Stimulated activated CD8-positive, alpha-beta memory T cell treated with anti-CD3 and anti-CD28 coated beads, Interleukin-7, amount 100 ng/mL, for 48 hours (primary cell): ENCODE results near the gene ZNF764.
"Not testable (repeated sequence)": the region's sequence is repeated elsewhere in the genome, so short reads cannot be mapped to it uniquely, and the experiment has no call there.

Experiments used
- DNase-seq, 2 donors: peaks; one replicate each; pipeline ENCODE4 v3.0.0-alpha.2; 2020; ENCODE audit warnings: low read depth in 1 of 2; ENCODE audit errors: extremely low read depth in 1 of 2

Gene ZNF764

DNA sequence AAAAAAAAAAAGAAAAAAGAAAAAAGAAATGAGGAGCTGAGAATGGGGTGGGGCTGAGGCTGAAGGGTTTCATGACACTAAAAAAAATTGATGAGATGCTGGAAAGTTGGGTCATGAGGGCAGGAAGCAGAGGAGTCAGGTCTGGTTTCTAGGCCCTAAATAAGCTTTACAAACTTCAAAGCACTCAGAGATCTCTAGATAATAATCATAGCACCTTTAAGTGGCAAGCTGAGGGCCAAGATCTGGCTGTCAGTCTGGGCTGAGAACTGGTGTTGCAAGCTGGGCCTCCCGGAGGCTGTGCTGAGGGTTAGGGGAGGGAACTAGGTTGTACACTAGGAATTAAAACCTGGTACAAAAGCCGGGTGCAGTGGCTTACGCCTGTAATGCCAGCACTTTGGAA, 6.4 kb downstream of the ZNF764 start:
- peak in 1 of 2 donors; percentile 63 for DNase-seq

GRCh38 chr16:30548416-30549253, 9.5 kb downstream of the ZNF764 start:
- no peak for DNase-seq

DNA sequence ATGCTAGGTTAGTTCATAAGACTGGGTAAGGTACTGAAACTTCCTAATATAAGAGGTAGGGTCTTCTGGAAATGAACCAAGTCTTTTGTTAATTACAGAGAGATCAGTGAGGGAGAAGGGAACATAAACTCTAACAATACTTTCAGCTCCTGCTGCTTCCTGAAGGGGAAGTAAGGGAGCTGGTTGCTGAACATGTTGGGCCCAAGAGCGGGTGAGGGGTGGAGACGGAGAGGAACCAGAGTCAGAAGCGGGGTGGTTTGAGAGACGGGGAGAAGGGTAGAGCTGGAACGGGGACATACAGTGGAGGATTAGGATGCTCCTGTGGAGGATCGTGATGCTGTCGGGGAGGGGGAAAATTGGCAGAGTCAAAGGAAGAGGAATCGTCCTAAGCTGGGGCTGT, 12.1 kb downstream of the ZNF764 start:
- no peak for DNase-seq

- no peak for DNase-seq
Observed at GRCh38 chr16:30543067-30543466, 15.1 kb downstream of the ZNF764 start.

GRCh38 chr16:30541502-30542329, 16.5 kb downstream of the ZNF764 start:
- DNase-seq = no peak

DNA sequence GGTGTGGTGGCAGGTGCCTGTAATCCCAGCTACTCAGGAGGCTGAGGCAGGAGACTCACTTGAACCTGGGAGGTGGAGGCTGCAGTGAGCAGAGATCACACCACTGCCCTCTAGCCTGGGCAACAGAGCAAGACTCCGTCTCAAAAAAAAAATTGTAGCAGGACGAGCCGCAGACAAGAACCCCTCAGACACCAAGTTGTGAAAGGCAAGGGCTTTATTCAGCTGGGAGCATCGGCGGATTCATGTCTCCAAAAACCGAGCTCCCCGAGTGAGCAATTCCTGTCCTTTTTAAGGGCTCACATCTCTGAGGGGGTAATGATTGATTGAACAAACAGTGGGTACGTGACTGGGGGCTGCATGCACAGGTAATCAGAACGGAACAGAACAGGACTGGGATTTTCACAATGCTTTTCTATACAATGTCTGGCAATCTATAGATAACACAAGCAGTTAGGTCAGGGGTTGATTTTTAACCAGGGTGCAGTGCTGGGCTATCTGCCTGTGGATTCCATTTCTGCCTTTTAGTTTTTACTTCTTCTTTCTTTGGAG, 17.2 kb downstream of the ZNF764 start:
- DNase-seq = not testable (repeated sequence)

DNA sequence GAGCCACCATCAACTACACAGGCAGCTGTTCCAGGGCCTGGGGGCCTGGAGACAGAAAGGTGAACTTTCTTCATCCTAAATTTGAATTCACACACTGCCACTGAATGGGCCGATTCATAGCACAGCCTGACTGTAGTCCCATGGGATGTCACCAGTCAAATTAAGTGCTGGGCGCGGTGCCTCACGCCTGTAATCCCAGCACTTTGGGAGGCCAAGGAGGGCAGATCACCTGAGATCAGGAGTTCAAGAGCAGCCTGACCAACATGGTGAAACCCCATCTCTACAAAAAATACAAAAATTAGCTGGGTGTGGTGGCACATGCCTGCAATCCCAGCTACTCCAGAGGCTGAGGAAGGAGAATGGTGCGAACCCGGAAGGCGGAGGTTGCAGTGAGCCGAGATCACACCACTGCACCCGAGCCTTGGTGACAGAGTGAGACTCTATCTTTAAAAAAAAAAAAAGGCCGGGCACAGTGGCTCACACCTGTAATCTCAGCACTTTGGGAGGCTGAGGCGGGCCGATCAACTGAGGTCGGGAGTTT, 18.1 kb downstream of the ZNF764 start:
- DNase-seq = not testable (repeated sequence)

DNA sequence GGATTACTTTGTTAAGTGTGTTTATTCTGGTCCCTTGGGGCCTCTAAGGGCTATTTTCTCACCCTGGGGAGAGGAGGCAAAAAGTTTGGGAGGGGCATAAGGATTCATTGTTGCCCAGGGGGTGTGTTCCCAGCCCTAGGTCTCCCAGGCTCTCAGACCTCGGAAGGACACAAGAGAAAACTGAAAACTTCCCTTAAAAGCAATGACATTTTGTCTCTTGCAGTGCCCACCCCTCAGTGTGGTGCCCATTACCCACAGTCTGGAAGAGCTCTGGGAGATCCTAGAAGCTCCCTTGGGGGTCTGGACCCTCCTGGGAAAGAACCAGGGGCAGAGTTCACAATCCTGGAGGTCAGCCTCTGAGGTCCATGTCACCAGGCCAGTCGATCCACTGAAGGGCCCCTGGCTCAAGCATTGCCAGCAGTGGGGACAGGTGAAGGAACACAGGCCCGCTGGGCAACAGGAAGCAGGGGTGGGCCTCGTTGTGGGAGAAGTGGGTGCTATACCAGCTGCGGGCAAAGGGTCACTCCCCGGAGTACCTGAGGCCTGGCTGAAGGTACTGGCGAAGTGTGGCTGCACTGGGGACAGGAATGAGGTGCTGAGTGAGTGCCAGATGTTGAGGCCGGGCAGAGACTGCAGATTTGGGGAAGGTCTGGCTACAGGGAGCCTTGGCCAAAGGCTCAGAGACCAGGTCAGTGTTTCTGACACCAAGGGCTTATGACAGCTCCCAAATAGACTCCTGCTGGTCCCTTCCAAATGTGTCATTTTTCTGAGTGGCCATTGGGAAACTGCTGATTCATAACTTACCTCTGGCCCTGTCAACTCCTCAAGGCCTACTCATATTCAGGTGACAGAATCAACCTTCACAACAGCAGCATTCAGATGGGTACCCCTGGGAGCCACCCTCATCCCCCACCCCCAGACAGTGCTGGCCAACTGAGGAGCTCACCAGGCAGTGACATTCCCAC, 18.9 kb downstream of the ZNF764 start:
- DNase-seq = no peak

- not testable (repeated sequence) for DNase-seq
Observed at GRCh38 chr16:30536391-30537024, 21.7 kb downstream of the ZNF764 start.

GRCh38 chr16:30535777-30536190, 22.4 kb downstream of the ZNF764 start:
- peak; percentile 45 to 46 for DNase-seq

DNA sequence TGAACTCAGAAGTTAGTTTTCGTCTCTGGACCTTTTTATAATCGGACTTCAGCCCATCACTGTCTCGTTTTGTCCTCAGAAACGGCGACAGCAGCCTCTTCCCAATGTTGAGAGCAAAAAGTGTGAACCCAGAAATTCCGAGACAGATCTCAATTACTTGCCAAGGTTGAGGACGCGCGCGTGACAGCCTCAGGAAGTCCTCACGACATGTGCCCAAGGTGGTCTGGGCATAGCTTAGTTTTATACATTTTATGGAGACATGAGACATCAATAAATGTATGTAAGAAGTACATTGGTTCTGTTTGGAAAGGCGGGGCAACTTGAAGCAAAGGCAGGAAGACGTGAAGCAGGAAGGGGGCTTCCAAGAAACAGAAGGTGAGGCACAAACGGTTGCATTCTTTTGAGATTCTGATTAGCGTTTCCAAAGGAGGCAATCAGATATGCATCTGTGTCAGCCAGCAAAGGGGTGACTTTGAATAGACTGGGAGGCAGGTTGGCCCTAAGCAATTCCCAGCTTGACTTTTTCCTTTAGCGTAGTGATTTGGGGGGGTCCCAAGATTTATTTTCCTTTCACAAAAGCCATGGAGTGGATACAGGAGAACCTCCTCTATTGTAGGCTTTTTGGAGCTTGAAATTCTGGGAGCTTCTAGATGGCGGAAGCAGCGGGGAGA, 22.9 kb downstream of the ZNF764 start:
- no peak for DNase-seq

DNA sequence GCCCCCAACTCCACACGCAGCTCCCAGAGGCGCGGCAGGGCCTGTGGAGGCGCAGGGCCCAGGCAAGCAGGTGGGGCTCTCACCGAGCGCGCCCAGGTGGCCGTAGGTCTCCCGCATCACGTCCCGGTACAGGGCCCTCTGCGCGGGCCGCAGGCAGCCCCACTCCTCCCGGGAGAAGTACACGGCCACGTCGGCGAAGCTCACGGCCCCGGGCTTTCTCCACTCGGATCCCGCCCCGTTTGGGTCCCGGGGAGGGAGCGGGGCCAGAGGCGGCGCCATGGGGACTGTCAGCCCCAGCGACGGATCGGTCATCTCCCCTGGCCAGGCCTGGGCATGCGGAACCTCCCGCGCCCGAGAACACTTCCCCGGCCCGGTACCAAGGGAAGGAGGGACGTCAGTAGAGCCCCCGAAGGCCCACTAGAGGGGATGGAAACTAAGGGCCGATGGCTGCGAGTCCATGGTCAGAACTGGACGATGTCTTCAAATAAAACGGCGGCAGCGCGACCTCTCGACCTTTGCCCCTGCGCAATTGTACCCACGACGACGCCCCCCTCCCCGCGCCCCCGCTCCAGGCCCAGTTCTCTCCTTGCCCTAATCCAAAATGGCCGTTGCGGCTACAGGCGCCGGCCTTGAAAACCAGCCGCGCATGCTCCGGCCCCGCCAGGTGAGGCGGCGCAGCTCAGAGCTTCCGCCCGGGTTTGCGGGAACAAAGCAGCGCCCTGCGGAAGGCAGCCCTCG, 23.6 kb downstream of the ZNF764 start, which contains the start of gene ZNF747:
Gene ZNF747 (minus strand): TSS at position 491 of the 738 bp plus-strand sequence. CDS start 179 bp downstream, at position 312.
- peak; percentile 83 to 85 for DNase-seq

GRCh38 chr16:30533748-30534367, 24.3 kb downstream of the ZNF764 start:
- no peak for DNase-seq

GRCh38 chr16:30533146-30533522, 25.0 kb downstream of the ZNF764 start:
- DNase-seq = no peak

GRCh38 chr16:30532285-30533145, 25.7 kb downstream of the ZNF764 start:
- no peak for DNase-seq

GRCh38 chr16:30530163-30531037, 27.8 kb downstream of the ZNF764 start:
- DNase-seq = no peak
